Central memory CD8-positive, alpha-beta T cell (primary cell): ENCODE measurements around the gene MEMO1.

Experiments used
- ATAC-seq: fragments of 150-1000 bp; cut with Tn5 transposase; replicated peaks from 2 replicates; pipeline ENCODE4 v1.10.0; 2022; ENCODE audit warnings: mild to moderate bottlenecking, moderate FRiP score, moderate number of reproducible peaks; ENCODE audit not compliant: poor library complexity, severe bottlenecking; ENCODE audit errors: extremely low read depth
- DNase-seq, 2 donors: peaks; one replicate each; pipeline ENCODE4 v3.0.0; 2021; ENCODE audit warnings: low spot score in 2 of 2
- H3K27ac Mint-ChIP-seq: one replicate; pipeline ENCODE4 v1.8.0; 2022; ENCODE audit warnings: low read depth, mild to moderate bottlenecking, moderate library complexity, mixed read lengths
- H3K27me3 Mint-ChIP-seq: one replicate; pipeline ENCODE4 v1.8.0; 2022; ENCODE audit warnings: mixed read lengths
- H3K36me3 Mint-ChIP-seq: one replicate; pipeline ENCODE4 v1.8.0; 2022; ENCODE audit warnings: mild to moderate bottlenecking, moderate library complexity, mixed read lengths; ENCODE audit not compliant: insufficient read depth
- H3K4me1 Mint-ChIP-seq: one replicate; pipeline ENCODE4 v1.8.0; 2022; ENCODE audit warnings: mixed read lengths
- H3K4me3 Mint-ChIP-seq: one replicate; pipeline ENCODE4 v1.8.0; 2022; ENCODE audit warnings: mild to moderate bottlenecking, moderate library complexity, mixed read lengths
- H3K9me3 Mint-ChIP-seq: one replicate; pipeline ENCODE4 v1.8.0; 2022; ENCODE audit warnings: mixed read lengths

Gene MEMO1

DNA sequence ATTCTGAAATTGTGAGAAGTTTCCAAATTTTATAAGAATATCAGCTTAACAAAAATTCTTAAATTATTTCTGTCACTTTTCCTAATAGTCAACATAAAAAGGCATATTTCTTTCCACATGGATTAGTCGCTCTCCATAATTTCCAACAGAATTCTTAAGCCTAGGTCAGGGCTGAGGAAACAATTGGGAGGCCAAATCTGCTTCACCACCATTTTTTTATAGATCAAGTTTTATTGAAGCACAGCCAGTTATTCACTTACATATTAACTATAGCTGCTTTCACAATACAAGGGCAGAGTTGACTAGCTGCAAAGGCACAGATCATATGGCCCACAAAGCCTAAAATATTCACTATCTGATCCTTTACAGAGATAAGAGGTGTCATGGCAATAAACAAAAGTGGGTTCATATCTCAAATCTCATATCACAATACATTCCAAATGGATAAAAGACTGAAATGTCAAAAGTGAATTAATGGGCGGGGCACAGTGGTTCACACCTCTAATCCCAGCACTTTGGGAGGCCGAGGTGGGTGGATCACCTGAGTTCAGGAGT, 18.7 kb downstream of the MEMO1 start:
- H3K9me3 Mint-ChIP-seq = no peaks in the 10 kb centered on the region
- DNase-seq (no peak), ATAC-seq (no peak)
- peaks cover 6% of the 10 kb centered on the region for H3K36me3 Mint-ChIP-seq
- H3K4me3 Mint-ChIP-seq = no peak overlapping the region
- peaks cover 39% of the 10 kb centered on the region for H3K4me1 Mint-ChIP-seq
- no peaks in the 10 kb centered on the region for H3K27me3 Mint-ChIP-seq
- no peak overlapping the region for H3K27ac Mint-ChIP-seq

GRCh38 chr2:31989946-31990345, 20.9 kb downstream of the MEMO1 start:
- Mint-ChIP-seq H3K27me3 (no peaks in the 10 kb centered on the region), H3K9me3 (no peaks in the 10 kb centered on the region), H3K4me1 (peaks cover 28% of the 10 kb centered on the region), H3K36me3 (peaks cover 3% of the 10 kb centered on the region), H3K4me3 (no peak overlapping the region), H3K27ac (no peak overlapping the region)
- DNase-seq (no peak), ATAC-seq (no peak)

DNA sequence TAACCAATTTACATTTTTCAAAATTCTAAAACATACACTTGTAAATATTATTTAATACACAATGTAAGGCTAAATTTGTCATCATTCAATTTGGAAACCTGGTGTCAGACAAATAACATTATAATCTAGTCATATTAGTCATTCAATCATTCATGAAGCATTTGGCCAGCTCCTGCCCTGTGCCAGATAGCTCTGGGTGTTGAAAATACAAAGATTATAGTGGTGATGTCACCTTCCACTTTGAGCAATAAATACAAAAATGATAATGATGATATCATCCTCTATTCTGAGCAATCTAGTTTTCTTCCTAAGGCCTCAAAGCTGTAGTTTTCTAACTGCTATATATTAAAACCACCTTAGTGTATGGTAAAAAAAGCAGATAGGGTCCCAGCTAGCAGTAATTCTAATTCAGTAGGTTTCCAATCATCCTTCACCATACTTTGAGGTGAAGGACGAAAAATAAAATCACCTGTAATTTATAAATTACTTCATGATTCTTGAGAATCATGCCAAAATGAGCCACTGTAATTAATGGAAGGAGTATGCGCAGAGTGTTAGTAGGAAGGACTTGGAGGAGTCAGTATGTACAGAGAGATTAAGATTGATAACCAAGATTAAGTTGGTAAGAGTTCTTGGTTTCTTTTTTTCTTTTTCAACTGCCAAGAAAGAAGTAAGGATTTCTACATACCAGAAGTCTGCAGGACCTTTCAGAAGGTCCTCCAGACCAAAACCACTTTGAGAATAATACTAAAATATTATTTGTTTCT, 23.2 kb downstream of the MEMO1 start:
- H3K27ac Mint-ChIP-seq = no peak overlapping the region
- no peaks in the 10 kb centered on the region for H3K27me3 Mint-ChIP-seq
- peaks cover 2% of the 10 kb centered on the region for H3K36me3 Mint-ChIP-seq
- H3K9me3 Mint-ChIP-seq = no peaks in the 10 kb centered on the region
- peaks cover 29% of the 10 kb centered on the region for H3K4me1 Mint-ChIP-seq
- DNase-seq (no peak), ATAC-seq (no peak)
- no peak overlapping the region for H3K4me3 Mint-ChIP-seq

DNA sequence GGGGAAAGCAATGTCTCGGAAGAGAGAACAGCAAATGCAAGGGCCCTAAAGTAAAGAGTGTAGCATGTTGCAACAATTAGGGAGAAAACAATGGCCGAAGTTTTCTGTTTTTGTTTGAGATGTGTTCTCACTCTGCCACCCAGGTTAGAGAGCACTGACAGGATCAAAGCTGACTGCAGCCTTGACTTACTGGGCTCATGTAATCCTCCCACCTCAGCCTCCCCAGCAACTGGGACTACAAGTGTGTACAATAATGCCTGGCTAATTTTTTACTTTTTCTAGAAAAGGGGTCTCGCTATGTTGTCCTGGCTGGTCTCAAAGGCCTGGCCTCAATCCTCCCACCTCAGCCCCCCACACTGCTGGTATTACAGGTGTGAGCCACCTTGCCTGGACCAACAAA, 23.9 kb downstream of the MEMO1 start:
- DNase-seq = no peak

GRCh38 chr2:31983762-31984467, 26.9 kb downstream of the MEMO1 start:
- H3K4me1 Mint-ChIP-seq = peaks cover 42% of the 10 kb centered on the region
- no peaks in the 10 kb centered on the region for H3K9me3 Mint-ChIP-seq
- DNase-seq (no peak), ATAC-seq (no peak)
- H3K4me3 Mint-ChIP-seq = no peak overlapping the region
- no peaks in the 10 kb centered on the region for H3K27me3 Mint-ChIP-seq
- no peak overlapping the region for H3K27ac Mint-ChIP-seq
- H3K36me3 Mint-ChIP-seq = no peaks in the 10 kb centered on the region

More for the DNA sequence above, 23.9 kb downstream of the MEMO1 start:
- peaks cover 2% of the 10 kb centered on the region for H3K36me3 Mint-ChIP-seq
- H3K4me1 Mint-ChIP-seq = peaks cover 29% of the 10 kb centered on the region
- no peaks in the 10 kb centered on the region for H3K9me3 Mint-ChIP-seq
- H3K4me3 Mint-ChIP-seq = no peak overlapping the region
- H3K27ac Mint-ChIP-seq = no peak overlapping the region
- ATAC-seq = no peak
- H3K27me3 Mint-ChIP-seq = no peaks in the 10 kb centered on the region

DNA sequence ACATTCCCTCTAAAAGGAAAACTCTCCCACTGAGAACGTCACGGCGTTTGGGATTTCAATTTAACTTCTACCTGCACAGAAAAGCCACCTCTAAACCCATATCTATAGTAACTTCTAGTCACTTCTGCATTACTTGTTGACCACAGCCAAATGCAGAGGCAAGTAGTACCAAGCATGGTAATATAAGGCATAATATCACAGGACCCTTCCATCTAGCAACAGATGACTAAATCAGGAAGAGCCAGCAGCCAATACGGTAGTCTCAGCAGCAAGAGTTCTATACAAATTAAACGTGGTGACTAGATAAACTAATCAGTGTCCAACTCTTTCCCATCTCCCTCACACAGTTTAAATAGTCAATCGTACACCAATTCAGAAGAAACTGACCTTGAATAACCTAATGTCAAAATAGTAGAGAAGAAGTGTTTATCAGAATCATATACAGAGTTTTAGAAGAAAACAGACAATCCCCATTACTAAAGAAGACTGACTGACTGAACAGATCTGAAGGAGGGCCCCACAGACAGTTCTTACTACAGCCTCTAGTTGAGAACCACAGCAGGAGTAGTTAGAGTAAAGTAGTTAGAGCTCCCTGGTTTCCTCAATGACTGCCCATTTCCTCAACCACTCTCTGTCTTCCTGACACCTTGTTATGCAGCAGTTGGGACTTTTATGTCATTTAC, 30.0 kb downstream of the MEMO1 start:
- H3K27ac Mint-ChIP-seq = peak overlapping the region; percentile 69
- H3K4me1 Mint-ChIP-seq = peaks cover 39% of the 10 kb centered on the region
- ATAC-seq (peak; percentile 92), DNase-seq (no peak)
- no peaks in the 10 kb centered on the region for H3K27me3 Mint-ChIP-seq
- H3K9me3 Mint-ChIP-seq = no peaks in the 10 kb centered on the region
- H3K36me3 Mint-ChIP-seq = no peaks in the 10 kb centered on the region
- no peak overlapping the region for H3K4me3 Mint-ChIP-seq

DNA sequence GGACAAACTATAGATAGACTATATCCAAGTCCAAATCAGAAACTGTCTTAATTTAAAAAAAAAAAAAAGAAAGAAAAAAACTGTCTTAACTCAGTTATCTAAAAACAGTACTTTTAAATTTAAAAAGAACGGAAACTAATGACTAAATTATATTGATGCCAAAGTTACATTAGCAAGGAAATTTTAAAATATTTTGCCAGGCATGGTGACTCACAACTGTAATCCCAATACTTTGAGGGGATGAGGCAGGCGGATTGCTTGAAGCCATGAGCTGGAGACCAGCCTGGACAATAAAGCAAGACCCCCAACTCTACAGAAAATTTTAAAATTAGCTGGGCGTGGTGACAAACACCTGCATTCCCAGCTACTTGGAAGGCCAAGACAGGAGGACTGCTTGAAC, 30.9 kb downstream of the MEMO1 start:
- Mint-ChIP-seq H3K9me3 (no peaks in the 10 kb centered on the region), H3K4me1 (peaks cover 39% of the 10 kb centered on the region), H3K4me3 (no peak overlapping the region), H3K27me3 (no peaks in the 10 kb centered on the region), H3K27ac (no peak overlapping the region), H3K36me3 (no peaks in the 10 kb centered on the region)
- DNase-seq = no peak
- ATAC-seq = no peak

DNA sequence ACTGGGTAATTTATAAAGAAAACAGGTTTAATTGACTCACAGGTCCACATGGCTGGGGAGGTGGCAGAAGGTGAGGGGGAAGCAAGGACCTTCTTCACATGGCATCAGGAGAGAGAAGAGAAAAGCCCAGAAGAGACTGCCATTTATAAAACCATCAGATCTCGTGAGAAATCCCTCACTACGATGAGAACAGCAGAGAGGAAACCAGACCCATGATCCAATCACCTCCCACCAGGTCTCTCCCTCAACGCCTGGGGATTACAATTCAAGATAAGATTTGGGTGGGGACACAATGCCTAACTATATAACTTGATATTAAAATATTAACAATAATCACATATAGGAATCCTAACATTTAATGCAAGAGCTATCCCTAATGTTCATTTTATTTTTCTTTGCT, 31.8 kb downstream of the MEMO1 start:
- Mint-ChIP-seq H3K27ac (no peak overlapping the region), H3K4me3 (no peak overlapping the region), H3K27me3 (no peaks in the 10 kb centered on the region), H3K36me3 (peaks cover 2% of the 10 kb centered on the region), H3K4me1 (peaks cover 38% of the 10 kb centered on the region), H3K9me3 (no peaks in the 10 kb centered on the region)
- ATAC-seq = no peak
- DNase-seq = no peak

DNA sequence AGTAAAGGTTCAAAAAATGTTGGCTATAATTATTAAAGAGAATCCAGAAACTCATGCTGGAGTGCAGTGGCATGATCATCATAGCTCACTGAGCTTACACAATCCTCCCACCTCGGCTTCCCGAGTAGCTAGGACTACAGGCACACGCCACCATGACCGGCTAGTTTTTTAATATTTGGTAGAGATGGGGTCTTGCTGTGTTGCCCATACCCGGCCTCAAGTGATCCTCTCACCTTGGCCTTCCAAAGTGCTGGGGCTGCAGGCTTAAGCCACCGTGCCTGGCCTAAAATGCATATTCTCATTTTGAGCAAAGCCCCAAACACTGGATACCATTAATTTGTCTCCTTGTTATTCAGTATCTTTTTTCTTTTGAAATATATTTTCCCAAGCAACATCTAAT, 32.4 kb downstream of the MEMO1 start:
- Mint-ChIP-seq H3K4me1 (peaks cover 40% of the 10 kb centered on the region), H3K9me3 (no peaks in the 10 kb centered on the region), H3K4me3 (no peak overlapping the region), H3K27me3 (no peaks in the 10 kb centered on the region), H3K27ac (no peak overlapping the region), H3K36me3 (peaks cover 2% of the 10 kb centered on the region)
- ATAC-seq (no peak), DNase-seq (no peak)

GRCh38 chr2:31973665-31974064, 37.1 kb downstream of the MEMO1 start:
- H3K9me3 Mint-ChIP-seq = no peaks in the 10 kb centered on the region
- H3K4me1 Mint-ChIP-seq = peaks cover 33% of the 10 kb centered on the region
- H3K27ac Mint-ChIP-seq = peak overlapping the region; percentile 70
- no peaks in the 10 kb centered on the region for H3K27me3 Mint-ChIP-seq
- ATAC-seq (no peak), DNase-seq (no peak)
- peaks cover 5% of the 10 kb centered on the region for H3K36me3 Mint-ChIP-seq
- H3K4me3 Mint-ChIP-seq = no peak overlapping the region

GRCh38 chr2:31972059-31972458, 38.7 kb downstream of the MEMO1 start:
- H3K27me3 Mint-ChIP-seq = no peaks in the 10 kb centered on the region
- H3K9me3 Mint-ChIP-seq = no peaks in the 10 kb centered on the region
- no peak for DNase-seq
- ATAC-seq = no peak
- H3K4me1 Mint-ChIP-seq = peaks cover 31% of the 10 kb centered on the region
- peaks cover 5% of the 10 kb centered on the region for H3K36me3 Mint-ChIP-seq
- H3K4me3 Mint-ChIP-seq = no peak overlapping the region
- H3K27ac Mint-ChIP-seq = no peak overlapping the region

DNA sequence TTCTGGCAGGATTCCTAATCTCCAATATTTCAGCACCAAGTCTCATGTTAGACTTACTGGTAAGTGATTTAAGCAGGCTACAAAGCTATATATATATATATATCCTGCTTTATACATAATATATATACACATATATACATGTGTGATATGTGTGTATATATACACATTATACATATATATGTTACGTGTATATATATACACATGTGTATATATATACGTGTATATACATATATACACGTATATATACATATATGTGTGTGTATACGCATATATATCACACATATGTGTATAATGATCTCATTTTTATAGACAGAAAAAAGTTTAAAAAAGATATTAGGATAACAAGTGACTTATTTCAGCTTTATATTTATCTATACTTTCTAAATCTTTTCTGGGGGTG, 41.6 kb downstream of the MEMO1 start:
- DNase-seq (no peak), ATAC-seq (no peak)
- peaks cover 4% of the 10 kb centered on the region for H3K36me3 Mint-ChIP-seq
- H3K4me3 Mint-ChIP-seq = no peak overlapping the region
- no peaks in the 10 kb centered on the region for H3K27me3 Mint-ChIP-seq
- H3K4me1 Mint-ChIP-seq = peaks cover 23% of the 10 kb centered on the region
- H3K9me3 Mint-ChIP-seq = no peaks in the 10 kb centered on the region
- H3K27ac Mint-ChIP-seq = no peak overlapping the region
